ENCODE data around the gene TEDC1. TPM values are rescaled to one million over a fixed set of nuclear protein-coding genes. Genes with fewer than 3 reads are reported as not detected.

TEDC1 gene
- 34.3 and 47.1 TPM in 2 replicates for total RNA-seq (2014; rRNA removed; shearing (Covaris generic))

GRCh38 chr14:105490572-105491365, at the start of gene TEDC1:
Gene TEDC1 (plus strand): TSS chr14:105491246. CDS start chr14:105491376, 130 bp downstream.

GRCh38 chr14:105474483-105475268, 16.4 kb upstream of the TEDC1 start, which contains the start of gene CRIP2:
Gene CRIP2 (plus strand): TSS chr14:105474821. CDS start chr14:105474863, 42 bp downstream.

GRCh38 chr14:105486163-105486973, 4.7 kb upstream of the TEDC1 start, which contains the start of gene CRIP1:
Gene CRIP1 (plus strand): TSS chr14:105486886. CDS start chr14:105487260, 374 bp downstream.

GRCh38 chr14:105525861-105526775, 35.1 kb downstream of the TEDC1 start, which contains the start of gene TMEM121:
Gene TMEM121 (plus strand): TSS chr14:105526583. CDS start chr14:105528835, 2,252 bp downstream.

Other genes starting within 250 kb of the TEDC1 start
- gene BTBD6, start 242.7 kb upstream of the TEDC1 start, total RNA-seq (2014; rRNA removed; shearing (Covaris generic)), result 32.7 and 32.9 TPM in 2 replicates
- gene BRF1, start 190.2 kb upstream of the TEDC1 start, total RNA-seq (2014; rRNA removed; shearing (Covaris generic)), result 39.5 and 46.1 TPM in 2 replicates
- 23.9 and 36.4 TPM in 2 replicates for gene PACS2, start 176.5 kb upstream of the TEDC1 start, total RNA-seq (2014; rRNA removed; shearing (Covaris generic))
- 0.08 and 0.27 TPM in 2 replicates for gene TEX22, start 92.7 kb upstream of the TEDC1 start, total RNA-seq (2014; rRNA removed; shearing (Covaris generic))
- 62.4 and 76.0 TPM in 2 replicates for gene MTA1, start 71.4 kb upstream of the TEDC1 start, total RNA-seq (2014; rRNA removed; shearing (Covaris generic))
- 112 and 126 TPM in 2 replicates for gene CRIP2, start 16.4 kb upstream of the TEDC1 start, total RNA-seq (2014; rRNA removed; shearing (Covaris generic))
- 0.29 and 1.7 TPM in 2 replicates for gene CRIP1, start 4.4 kb upstream of the TEDC1 start, total RNA-seq (2014; rRNA removed; shearing (Covaris generic))
- gene TMEM121, start 35.3 kb downstream of the TEDC1 start, total RNA-seq (2014; rRNA removed; shearing (Covaris generic)), result 15.5 and 25.1 TPM in 2 replicates